Suprapubic skin (tissue), 3 donors: ENCODE results near the gene PLIN4.

Experiments used
- CTCF ChIP-seq, 2 donors: fragments of 200-600 bp in 1 of 2; fragments of 450-650 bp in 1 of 2; sonication (generic) in 1 of 2; IDR thresholded peaks; one replicate each; pipeline ENCODE4 v1.5.1; 2016 to 2019; ENCODE audit warnings: antibody characterized with exemption in 2 of 2, mild to moderate bottlenecking in 1 of 2, moderate library complexity in 1 of 2
- POLR2AphosphoS5 ChIP-seq, 3 donors: sonication (generic); formaldehyde crosslinking; IDR thresholded peaks; one replicate each; pipeline ENCODE4 v1.6.1; 2017; ENCODE audit warnings: antibody characterized with exemption in 3 of 3

DNA sequence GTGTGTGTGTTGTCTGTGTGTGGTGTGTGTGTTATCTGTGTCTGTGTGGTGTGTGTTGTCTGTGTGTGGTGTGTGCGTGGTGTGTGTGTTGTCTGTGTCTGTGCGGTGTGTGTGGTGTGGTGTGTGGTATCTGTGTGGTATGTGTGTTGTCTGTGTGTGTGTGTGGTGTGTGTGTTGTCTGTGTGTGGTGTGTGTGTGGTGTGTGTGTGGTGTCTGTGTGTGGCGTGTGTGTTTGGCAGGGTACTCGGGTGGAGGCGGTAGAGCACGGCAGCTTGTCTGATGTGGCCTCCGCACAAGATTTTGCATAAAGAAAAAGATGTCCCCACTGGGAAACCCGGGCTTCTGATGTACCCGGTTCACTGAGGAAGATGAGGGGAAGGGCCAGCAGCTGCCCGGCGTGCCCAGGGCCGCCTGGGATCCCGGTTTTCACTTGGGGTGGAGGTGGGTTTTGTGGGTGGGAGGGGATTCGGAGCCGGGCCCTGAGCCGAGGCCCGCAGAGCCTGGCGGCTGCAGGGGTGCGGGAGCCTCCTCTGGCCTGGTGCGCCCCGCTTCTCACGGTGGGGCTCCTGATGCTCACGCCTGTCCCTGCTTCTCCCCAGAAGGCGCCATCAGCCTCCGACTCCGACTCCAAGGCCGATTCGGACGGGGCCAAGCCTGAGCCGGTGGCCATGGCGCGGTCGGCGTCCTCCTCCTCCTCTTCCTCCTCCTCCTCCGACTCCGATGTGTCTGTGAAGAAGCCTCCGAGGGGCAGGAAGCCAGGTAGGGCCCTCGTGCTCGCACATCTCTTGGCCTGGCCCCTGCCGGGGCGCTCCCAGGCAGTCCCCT, 25.0 kb downstream of the PLIN4 start:
- no peak for TF ChIP-seq CTCF (IDR thresholded peaks at IDR 0.05)
- TF ChIP-seq POLR2AphosphoS5 (IDR thresholded peaks at IDR 0.05) = no peak
